ENCODE results near the gene MESD. TPM values are rescaled to one million over a fixed set of nuclear protein-coding genes. Genes with fewer than 3 reads are reported as not detected.

Gene MESD
- total RNA-seq, 1 donor from 2014 or later, result 29.5 TPM

DNA sequence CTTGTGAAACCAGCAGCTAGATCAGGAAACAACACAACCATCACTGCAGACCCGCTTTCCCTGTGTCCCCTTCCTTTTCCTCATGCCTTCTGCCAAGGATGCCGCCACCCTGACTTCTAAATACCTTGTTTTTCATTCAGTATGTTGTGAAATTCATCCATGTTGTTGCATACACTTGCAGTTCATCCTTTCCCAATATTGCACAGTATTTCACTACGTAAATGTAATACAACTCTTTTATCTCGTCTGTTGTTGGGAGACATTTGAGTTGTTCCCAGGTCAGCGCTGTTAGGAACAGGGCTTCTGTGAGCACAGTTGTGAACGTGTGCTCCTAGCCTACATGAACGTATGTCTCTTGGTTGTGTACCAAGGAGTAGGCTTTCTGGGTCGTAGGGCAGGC, 35.3 kb upstream of the MESD start:
- H3K27me3 Mint-ChIP-seq (ENCODE audit: insufficient read depth), result no peaks in the 10 kb centered on the region
- peaks cover 15% of the 10 kb centered on the region for H3K36me3 Mint-ChIP-seq (ENCODE audit: low read depth)
- intact Hi-C loops (cut with micrococcal nuclease), result loop anchor here (5.0 kb wide), 2 partner anchors 62 to 137 kb away; no protein-coding TSS in a partner anchor
- no peak for DNase-seq (ENCODE audit: low spot score)
- no peak overlapping the region for H3K4me3 Mint-ChIP-seq
- peaks cover 49% of the 10 kb centered on the region for H3K4me1 Mint-ChIP-seq (ENCODE audit: low read depth)
- H3K9me3 Mint-ChIP-seq, result peaks cover 10% of the 10 kb centered on the region
- no peak overlapping the region for H3K27ac Mint-ChIP-seq

DNA sequence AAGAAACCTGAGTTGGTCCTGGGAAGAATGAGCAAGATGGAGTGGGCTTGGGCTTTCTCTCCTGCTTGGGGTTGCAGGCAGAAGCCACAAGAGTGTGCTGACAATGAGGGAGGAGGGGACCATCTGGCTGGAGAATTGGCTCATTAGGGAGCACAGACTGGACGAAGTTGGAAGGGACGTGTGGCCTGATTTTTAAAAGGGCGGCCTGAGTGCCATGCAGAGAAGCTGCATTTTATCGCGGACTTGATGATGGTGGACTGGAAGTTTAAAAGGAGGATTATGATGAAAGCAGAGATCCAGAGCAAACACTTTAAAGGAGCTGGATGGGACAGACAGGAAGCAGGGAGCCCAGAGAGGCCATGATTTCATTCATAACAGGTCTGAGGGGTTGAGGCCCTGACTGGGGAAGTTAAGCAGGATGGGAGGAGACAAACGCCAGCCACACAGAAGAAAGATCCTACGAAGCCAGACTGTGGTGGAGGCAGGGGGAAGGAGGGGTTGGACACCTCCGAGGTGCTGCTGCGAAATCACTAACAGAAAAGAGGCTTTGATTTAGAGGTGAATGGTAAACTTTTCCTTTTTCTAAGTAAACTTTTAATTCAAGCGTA, 34.8 kb upstream of the MESD start:
- Mint-ChIP-seq H3K36me3 (ENCODE audit: low read depth) (peaks cover 9% of the 10 kb centered on the region), H3K4me3 (peak overlapping the region; percentile 51), H3K4me1 (ENCODE audit: low read depth) (peaks cover 43% of the 10 kb centered on the region), H3K27ac (peak overlapping the region; percentile 96), H3K27me3 (ENCODE audit: insufficient read depth) (no peaks in the 10 kb centered on the region), H3K9me3 (peaks cover 4% of the 10 kb centered on the region)
- intact Hi-C loops (cut with micrococcal nuclease), result loop anchor here (5.0 kb wide), 2 partner anchors 63 to 138 kb away; no protein-coding TSS in a partner anchor
- no peak for DNase-seq (ENCODE audit: low spot score)

DNA sequence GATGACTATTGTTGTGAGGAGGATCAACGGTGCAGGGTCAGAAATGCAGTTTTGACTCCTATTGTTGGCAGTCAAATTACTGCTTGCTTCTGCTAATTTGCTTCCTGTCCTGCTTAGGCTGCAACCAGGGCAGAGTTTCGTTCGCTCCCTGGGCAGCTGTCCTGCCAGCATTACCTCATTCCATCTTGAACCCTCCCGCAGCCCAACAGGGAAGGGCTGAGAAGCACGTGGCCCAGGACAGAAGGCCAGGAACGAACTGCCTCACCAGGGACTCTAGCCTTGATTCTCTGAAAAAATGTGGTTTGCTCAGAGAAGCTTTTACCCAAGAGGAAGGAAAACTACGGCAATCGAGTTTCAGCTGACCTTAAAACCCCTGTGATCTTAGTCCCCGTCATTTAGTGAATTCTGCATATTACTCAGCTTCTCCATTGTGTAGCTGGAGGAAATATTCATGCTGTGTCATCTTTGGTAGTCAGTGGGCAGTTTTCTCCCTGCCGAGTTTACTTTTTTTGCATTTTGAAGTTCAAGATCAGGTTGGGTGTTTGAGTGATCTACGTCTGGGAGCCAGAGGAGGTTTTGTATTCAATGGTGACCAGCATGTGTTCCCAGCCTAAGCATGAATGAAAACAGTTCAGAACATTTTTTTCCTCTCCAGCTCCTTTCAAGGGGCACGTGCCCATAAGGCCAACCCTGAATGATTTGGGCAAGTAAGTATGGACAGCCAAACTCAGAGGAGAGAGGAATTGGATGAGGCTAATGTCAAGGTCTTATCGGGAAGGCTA, 34.1 kb upstream of the MESD start:
- H3K27me3 Mint-ChIP-seq (ENCODE audit: insufficient read depth), result no peaks in the 10 kb centered on the region
- H3K9me3 Mint-ChIP-seq, result no peaks in the 10 kb centered on the region
- H3K27ac Mint-ChIP-seq, result peak overlapping the region; percentile 96
- peak; percentile 35 for DNase-seq (ENCODE audit: low spot score)
- H3K4me1 Mint-ChIP-seq (ENCODE audit: low read depth), result peaks cover 43% of the 10 kb centered on the region
- peak overlapping the region; percentile 51 for H3K4me3 Mint-ChIP-seq
- peaks cover 9% of the 10 kb centered on the region for H3K36me3 Mint-ChIP-seq (ENCODE audit: low read depth)
- intact Hi-C loops (cut with micrococcal nuclease), result loop anchor here (1.0 to 5.0 kb wide), 7 partner anchors 15 to 273 kb away; partner anchors contain the start of gene TLNRD1

DNA sequence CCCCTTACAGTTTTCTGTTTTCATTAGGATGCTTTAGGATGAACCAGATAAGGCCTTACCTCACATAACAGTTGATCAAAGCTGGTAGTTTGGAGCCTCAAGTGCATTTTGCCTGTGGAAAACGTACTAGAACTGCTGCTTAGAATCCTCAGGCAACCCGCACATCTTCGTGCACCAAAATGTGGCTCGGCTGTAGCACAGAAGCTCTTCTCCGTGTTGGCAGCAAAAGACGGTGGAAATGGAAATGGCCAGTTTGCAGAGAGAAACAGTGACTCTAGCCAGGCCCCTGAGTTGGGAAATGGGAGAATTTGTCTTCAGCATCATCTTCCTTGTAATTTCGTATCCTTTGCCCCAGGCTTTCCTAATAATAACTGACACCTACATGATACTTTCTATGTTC, 31.7 kb upstream of the MESD start:
- peaks cover 34% of the 10 kb centered on the region for H3K4me1 Mint-ChIP-seq (ENCODE audit: low read depth)
- no peaks in the 10 kb centered on the region for H3K9me3 Mint-ChIP-seq
- H3K27ac Mint-ChIP-seq, result no peak overlapping the region
- no peak overlapping the region for H3K4me3 Mint-ChIP-seq
- DNase-seq (ENCODE audit: low spot score), result no peak
- intact Hi-C loops (cut with micrococcal nuclease), result loop anchor here (5.0 kb wide), 2 partner anchors 66 to 141 kb away; no protein-coding TSS in a partner anchor
- H3K27me3 Mint-ChIP-seq (ENCODE audit: insufficient read depth), result no peaks in the 10 kb centered on the region
- peaks cover 16% of the 10 kb centered on the region for H3K36me3 Mint-ChIP-seq (ENCODE audit: low read depth)

DNA sequence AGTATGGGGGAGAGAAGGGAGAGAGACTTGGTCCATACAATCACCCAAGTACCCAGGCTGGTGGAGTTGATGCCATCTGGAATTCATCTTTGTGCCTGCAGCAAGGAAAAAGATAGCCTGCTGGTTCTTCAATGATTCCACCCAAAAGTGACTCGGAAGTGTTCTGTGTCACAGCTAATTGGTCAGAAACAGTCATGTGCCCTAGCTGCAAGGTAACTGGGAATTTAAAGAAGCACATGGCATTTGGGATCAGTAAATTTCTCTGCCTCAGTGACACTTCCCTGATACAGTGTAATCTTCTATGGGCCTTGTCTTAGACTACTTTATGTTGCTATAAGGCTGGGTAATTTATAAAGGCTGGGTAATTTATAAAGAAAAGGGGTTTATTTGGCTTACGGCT, 28.6 kb upstream of the MESD start:
- Mint-ChIP-seq H3K36me3 (ENCODE audit: low read depth) (peaks cover 9% of the 10 kb centered on the region), H3K27ac (no peak overlapping the region), H3K4me3 (no peak overlapping the region), H3K9me3 (no peaks in the 10 kb centered on the region), H3K27me3 (ENCODE audit: insufficient read depth) (no peaks in the 10 kb centered on the region), H3K4me1 (ENCODE audit: low read depth) (peaks cover 4% of the 10 kb centered on the region)
- intact Hi-C loops (cut with micrococcal nuclease), result no loop called here
- no peak for DNase-seq (ENCODE audit: low spot score)

DNA sequence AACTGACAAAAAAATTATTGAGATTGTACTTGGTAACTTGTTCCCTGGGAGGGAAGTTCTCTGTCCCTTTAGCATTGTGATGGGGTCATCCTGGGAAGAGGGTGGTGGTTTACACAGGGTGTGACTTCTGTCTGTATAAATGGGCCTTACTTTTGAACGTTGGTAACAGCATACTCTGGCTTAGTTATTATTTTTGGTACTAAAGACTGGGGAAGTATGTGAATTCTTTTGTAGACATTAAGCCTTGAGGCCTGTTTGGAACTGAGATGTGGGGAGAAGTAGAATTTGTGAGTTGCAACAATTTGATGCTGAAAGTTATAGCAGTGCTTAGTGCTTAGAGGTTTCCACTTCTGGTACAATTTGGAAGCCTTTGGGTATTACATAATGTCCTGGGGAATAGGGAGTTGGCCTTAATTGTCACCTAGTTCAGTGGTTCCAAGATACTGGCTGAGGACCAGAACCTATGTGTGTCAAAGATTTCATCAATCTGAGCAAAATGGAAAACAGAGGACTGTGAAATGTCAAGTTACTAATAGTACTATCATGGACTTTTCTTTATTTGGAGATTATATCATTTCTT, 27.0 kb upstream of the MESD start:
- Mint-ChIP-seq H3K4me3 (no peak overlapping the region), H3K9me3 (no peaks in the 10 kb centered on the region), H3K27me3 (ENCODE audit: insufficient read depth) (no peaks in the 10 kb centered on the region), H3K4me1 (ENCODE audit: low read depth) (peaks cover 4% of the 10 kb centered on the region), H3K36me3 (ENCODE audit: low read depth) (peaks cover 12% of the 10 kb centered on the region), H3K27ac (no peak overlapping the region)
- no peak for DNase-seq (ENCODE audit: low spot score)
- intact Hi-C loops (cut with micrococcal nuclease), result no loop called here

DNA sequence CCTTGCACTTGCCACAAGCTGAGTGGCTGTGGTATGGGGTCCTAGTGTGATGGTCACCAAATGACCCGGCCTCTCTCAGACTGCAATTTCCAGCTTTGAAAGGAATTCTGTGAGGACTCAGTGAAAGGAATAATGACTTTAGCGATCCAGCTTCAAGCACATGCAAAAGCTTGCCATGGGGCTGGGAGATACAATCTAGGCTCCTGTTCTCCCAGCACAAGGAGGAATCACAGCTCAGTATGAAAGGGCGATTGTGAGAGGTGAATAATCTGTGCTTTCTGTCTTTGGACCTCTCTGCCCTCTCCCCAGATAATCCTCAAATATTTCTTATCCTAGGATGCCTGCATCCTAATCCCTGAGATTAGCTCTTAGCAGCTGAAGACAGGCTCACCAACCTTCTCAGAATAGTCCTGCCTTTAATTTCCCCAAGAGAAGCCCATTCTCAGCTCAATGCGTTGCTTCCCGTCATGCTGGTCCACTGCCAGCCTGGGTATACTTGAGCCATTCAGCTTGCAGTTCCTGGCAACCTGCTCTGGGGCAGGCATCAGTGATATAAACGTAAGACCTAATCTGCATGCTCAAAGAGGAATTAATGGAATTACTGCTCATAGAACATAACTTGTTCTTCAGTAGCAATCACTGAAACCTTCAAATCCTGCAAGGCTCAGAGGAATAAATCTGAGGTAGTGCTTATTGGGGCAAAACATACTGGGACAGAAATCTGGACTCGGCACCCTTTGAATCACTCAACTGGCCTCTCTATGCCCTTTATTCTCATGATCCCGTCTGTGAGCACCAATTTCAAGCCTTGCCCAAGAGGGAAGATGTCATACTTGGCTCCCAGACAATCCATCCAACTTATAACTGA, 26.2 kb upstream of the MESD start:
- Mint-ChIP-seq H3K27ac (no peak overlapping the region), H3K27me3 (ENCODE audit: insufficient read depth) (no peaks in the 10 kb centered on the region), H3K36me3 (ENCODE audit: low read depth) (peaks cover 14% of the 10 kb centered on the region), H3K4me1 (ENCODE audit: low read depth) (peaks cover 7% of the 10 kb centered on the region), H3K4me3 (no peak overlapping the region), H3K9me3 (no peaks in the 10 kb centered on the region)
- no peak for DNase-seq (ENCODE audit: low spot score)
- intact Hi-C loops (cut with micrococcal nuclease), result no loop called here

DNA sequence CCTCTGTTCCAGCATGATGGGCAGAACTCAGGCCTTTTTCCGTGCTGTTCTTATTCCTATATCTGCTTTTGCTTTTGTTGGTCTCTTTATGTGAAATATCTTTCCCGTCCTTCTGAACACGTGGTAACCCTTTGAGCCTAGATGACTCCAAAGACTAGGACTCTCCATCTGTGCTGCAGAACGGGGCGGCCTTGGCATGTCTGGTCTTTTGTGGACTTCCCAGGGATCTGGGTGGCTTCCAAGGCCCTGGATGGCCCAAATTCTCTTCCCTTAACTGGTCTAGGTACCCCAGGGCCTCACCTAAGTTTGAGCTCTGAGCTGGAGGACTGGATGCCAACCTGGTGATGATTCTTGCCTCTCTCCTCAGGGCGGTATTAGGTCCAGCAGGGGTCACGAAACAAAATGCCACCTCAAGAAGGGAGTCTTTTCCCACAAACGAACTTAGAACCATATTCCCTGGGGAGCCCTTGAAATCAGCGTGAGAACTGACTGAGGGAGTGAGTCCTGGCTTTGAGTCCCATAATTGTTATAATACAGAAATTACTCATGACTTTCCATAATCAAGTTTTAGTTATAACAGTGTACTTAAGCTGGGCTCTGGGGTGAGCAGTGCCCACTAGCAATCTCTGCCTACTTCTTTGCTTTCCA, 25.0 kb upstream of the MESD start:
- no peaks in the 10 kb centered on the region for H3K9me3 Mint-ChIP-seq
- no peak overlapping the region for H3K27ac Mint-ChIP-seq
- no peaks in the 10 kb centered on the region for H3K27me3 Mint-ChIP-seq (ENCODE audit: insufficient read depth)
- H3K4me3 Mint-ChIP-seq, result no peak overlapping the region
- DNase-seq (ENCODE audit: low spot score), result no peak
- peaks cover 17% of the 10 kb centered on the region for H3K36me3 Mint-ChIP-seq (ENCODE audit: low read depth)
- peaks cover 14% of the 10 kb centered on the region for H3K4me1 Mint-ChIP-seq (ENCODE audit: low read depth)
- intact Hi-C loops (cut with micrococcal nuclease), result no loop called here

DNA sequence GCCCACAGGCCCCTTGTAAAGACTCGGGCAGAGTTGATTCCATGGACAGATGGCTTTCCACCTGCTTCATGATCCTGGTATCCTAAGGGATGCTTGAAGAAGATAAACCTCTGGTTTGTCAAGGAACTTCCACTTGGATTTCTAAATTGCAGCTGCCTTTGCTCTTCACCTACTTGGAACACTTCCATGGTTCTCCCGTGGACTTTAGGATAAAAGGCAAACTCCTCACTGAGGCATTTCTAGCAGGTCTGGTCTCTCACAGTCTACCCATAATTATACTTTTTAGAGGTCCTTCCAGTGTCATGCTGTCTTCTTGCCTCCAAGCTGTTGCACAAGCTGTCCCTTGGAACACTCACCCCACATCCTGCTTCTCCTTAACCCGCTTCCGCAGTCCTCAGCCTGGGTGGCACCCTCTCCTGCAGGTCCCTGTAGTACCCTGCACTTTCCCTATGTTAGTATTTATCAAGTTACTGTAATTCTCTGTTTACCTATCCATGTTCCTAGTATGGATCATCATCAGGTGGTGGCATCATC, 23.8 kb upstream of the MESD start:
- no peak for DNase-seq (ENCODE audit: low spot score)
- no peak overlapping the region for H3K4me3 Mint-ChIP-seq
- no peak overlapping the region for H3K27ac Mint-ChIP-seq
- H3K4me1 Mint-ChIP-seq (ENCODE audit: low read depth), result peaks cover 25% of the 10 kb centered on the region
- no peaks in the 10 kb centered on the region for H3K9me3 Mint-ChIP-seq
- H3K27me3 Mint-ChIP-seq (ENCODE audit: insufficient read depth), result no peaks in the 10 kb centered on the region
- peaks cover 19% of the 10 kb centered on the region for H3K36me3 Mint-ChIP-seq (ENCODE audit: low read depth)
- intact Hi-C loops (cut with micrococcal nuclease), result no loop called here

DNA sequence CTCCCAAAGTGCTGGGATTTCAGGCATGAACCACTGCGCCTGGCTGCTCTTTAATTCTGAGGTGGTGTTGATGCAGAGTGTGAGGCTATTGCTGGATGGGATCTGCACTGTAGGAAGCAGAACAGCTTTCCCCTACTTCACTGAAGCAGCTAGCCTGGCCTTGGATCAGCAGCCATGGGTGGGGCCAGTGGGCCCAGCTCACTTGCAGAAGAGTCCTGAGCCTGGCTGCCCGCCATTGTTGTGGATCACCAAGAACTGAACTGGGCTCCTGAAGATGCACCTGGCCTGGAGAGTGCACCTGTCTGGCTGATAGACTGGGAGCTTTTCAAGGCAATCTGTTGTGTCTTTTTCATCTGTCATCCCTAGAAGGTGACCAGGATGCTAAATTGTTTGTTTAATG, 23.0 kb upstream of the MESD start:
- peaks cover 34% of the 10 kb centered on the region for H3K4me1 Mint-ChIP-seq (ENCODE audit: low read depth)
- no peaks in the 10 kb centered on the region for H3K9me3 Mint-ChIP-seq
- H3K27ac Mint-ChIP-seq, result no peak overlapping the region
- intact Hi-C loops (cut with micrococcal nuclease), result no loop called here
- peaks cover 16% of the 10 kb centered on the region for H3K36me3 Mint-ChIP-seq (ENCODE audit: low read depth)
- no peak for DNase-seq (ENCODE audit: low spot score)
- H3K4me3 Mint-ChIP-seq, result no peak overlapping the region
- H3K27me3 Mint-ChIP-seq (ENCODE audit: insufficient read depth), result no peaks in the 10 kb centered on the region

DNA sequence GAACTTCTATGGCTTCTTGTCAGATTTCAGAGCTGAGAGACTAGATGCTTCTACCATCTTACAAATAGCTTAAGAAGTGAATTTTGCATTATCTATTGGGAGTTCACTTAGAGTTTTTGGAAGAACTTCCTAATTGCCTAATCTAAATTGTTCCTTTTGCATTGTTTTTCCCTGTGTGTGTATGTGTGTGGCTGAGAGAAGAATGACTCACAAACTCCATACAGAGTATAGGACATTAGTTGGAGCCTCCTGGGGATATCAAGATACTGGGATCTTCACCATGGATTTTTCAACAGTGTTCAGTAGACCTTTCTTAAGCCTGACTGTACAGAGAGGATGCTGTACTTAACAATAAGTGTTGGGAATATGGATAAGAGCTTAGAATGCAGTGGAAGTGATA, 22.0 kb upstream of the MESD start:
- H3K9me3 Mint-ChIP-seq, result no peaks in the 10 kb centered on the region
- intact Hi-C loops (cut with micrococcal nuclease), result no loop called here
- no peak overlapping the region for H3K4me3 Mint-ChIP-seq
- H3K27me3 Mint-ChIP-seq (ENCODE audit: insufficient read depth), result no peaks in the 10 kb centered on the region
- no peak for DNase-seq (ENCODE audit: low spot score)
- H3K36me3 Mint-ChIP-seq (ENCODE audit: low read depth), result peaks cover 18% of the 10 kb centered on the region
- peaks cover 42% of the 10 kb centered on the region for H3K4me1 Mint-ChIP-seq (ENCODE audit: low read depth)
- no peak overlapping the region for H3K27ac Mint-ChIP-seq

DNA sequence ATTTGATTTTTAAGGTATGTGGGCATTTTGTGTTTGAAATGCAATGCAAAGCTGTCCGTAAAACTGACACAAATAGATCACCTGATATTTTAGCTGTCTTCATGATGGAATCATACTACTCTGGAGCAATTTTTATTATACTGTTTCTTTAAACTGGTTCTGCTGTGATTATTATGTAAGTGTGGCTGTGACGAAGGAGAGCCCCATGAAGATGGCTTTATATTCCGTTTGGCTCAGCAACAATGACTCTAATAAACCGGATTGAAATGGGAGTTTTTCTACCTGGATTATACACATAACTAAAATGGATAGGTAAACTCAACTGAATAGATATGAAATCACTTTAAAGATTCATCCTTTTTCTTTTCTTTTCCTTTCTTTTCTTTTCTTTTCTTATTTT, 20.5 kb upstream of the MESD start:
- Mint-ChIP-seq H3K4me1 (ENCODE audit: low read depth) (peaks cover 50% of the 10 kb centered on the region), H3K27me3 (ENCODE audit: insufficient read depth) (no peaks in the 10 kb centered on the region), H3K36me3 (ENCODE audit: low read depth) (peaks cover 16% of the 10 kb centered on the region), H3K9me3 (no peaks in the 10 kb centered on the region), H3K27ac (no peak overlapping the region), H3K4me3 (no peak overlapping the region)
- intact Hi-C loops (cut with micrococcal nuclease), result no loop called here
- no peak for DNase-seq (ENCODE audit: low spot score)
